HCEC 1CT (cell line): ENCODE data around the gene HOXA13.

Experiments used
- DNase-seq: peaks from one replicate; pipeline ENCODE4 v3.0.0-alpha.2; 2017

HOXA13 gene

DNA sequence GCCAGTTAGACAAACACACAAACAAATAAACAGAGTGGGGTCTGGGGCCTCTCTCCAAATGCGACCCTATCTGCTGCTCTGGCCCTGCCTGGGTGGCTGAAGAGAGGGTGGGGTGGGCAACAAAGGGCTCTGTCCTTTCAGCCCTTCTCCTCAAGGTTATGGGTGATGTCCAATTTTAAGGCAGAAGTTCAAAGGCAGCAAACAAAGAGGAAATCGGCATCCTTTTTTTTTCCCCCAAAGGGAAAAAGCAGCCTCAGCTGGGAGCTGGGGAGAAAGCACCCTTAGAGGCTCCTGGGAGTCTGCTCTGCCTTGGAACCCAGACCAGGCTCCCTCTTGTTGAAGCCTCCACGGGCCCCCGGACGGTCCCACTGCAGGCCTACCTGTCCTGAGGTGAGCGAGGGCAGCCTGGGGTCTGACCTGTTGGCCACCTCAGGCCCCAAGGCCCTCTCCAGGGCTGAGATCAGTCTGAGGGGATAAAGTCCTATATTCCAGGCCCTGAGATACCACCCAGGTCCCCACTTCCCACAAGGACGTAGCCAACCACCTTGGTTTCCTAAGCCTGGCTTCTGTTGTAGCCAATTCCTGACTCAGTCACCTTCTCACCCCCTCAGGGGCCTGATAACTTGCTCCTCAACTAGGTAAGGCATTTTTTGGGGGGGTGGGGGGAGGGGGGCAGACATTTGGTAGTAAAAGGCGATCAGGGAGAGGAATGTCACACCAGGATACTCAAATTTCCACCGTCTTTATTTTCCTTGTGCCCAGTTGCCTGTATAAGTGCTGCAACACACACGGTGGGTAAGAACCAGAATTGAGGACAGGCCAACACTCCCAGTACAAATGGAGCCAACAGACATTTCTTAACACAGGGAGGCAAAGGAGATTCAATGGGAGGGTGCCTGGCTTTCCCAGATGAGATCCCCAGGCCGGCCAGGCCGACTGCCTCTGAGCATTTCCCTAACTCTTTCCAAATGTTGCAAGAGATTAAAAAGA lies 19.2 kb downstream of the HOXA13 start:
- no peak for DNase-seq

DNA sequence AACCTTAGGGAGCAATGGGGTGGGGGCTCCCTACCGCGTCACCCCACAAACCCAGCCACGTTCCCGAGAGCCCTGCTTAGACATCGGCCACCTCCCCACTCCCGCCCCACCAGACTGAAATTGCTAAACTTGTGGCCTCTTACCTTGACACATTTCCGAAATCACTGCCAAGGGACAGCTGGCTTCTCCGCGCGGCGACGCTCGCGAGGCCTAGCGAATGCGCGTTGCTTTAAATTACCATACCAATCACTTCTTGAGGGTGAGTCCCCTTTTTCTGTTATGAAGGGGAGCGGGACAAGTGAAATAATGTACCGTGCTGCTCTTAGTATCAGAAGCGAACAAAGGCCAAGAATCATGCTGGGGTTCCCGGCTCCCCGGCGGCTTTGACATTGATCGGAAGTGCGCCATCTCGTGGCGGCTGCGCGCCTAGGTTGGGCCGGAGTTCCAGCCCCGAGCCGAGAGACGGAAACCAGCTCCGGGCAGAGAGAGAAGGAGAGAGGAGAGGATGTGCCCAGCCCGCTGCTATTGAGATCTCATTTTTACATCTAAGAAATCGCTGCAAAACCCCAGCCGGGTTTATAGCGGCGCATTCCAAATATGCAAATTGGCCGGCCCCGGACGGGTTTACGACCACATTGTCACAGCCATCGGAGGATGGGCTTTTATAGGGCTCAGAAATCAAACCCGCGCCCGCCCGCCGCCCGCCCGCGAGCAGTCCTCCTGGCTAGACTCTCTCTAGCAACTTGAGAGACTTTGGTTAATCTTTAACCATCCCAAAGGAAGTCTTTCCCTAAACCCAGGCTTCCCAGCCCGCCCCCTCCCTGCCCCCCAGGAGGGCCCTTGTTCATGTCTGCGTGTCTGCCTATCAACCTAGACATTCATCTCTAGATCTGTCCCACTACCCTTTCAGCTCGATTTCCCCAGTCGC lies 20.1 kb downstream of the HOXA13 start:
- DNase-seq = peak; percentile 87

DNA sequence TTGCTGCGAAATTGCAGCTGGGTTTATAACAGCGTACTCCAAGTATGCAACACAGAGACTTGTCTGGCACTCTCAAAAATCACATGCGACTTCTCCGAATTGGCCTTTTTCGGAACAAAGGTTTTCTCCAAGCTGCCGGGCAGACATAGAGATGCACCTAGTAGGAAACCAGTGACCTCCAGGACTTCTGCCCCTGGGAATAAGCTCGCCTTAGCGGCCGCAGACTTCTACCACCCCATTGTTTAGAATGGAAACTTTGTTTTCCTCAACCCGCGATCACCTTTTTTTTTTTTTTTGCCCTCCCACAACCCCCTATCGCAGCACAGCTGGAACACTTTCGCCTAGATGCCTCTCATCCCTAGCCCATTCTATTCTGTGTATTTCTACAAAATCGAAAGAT lies 20.9 kb downstream of the HOXA13 start:
- DNase-seq = peak; percentile 29

DNA sequence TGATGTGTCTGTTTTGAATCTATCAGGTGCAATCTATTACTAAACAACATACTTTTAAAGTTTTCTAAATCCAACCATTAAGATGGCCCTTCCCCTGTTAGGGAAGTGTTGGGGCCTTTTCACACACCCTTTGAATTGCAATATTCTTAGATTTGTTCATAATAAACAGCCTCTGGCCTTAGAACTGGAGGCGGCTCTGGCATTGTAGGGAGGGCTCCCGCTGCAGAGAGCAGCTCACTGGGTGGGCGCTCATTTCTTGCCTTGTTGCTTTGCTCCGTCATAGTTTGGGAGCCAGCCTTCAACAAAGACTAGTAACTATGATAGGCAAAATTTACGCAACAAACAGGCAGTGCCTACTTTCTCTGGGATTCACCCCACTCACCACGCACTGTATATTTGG lies 21.5 kb downstream of the HOXA13 start:
- peak; percentile 79 for DNase-seq

DNA sequence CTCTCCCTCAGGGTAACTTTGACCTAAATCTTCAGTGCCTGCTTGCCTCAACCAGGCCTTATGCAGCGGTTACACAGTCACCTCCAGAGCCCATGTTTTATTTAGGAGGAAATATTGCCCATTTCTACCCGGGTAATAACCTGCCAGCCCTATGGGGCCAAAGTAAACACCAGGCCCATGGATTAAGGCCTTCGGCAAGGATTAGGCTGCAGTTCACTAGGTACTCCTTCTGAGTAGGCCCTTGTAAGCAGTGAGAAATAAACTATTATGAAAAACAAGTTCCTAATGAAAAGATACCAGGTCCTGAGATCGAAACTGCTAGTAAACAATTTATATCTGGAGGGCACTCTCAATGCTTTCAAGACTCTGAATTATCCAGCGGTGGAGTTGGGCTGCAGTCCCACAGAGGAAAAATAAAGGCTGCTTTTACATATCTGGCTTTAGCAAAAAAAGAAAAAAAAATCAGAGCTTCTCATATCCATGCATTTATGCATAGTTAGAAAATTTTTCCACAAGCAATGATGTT lies 22.0 kb downstream of the HOXA13 start:
- DNase-seq = peak; percentile 23

DNA sequence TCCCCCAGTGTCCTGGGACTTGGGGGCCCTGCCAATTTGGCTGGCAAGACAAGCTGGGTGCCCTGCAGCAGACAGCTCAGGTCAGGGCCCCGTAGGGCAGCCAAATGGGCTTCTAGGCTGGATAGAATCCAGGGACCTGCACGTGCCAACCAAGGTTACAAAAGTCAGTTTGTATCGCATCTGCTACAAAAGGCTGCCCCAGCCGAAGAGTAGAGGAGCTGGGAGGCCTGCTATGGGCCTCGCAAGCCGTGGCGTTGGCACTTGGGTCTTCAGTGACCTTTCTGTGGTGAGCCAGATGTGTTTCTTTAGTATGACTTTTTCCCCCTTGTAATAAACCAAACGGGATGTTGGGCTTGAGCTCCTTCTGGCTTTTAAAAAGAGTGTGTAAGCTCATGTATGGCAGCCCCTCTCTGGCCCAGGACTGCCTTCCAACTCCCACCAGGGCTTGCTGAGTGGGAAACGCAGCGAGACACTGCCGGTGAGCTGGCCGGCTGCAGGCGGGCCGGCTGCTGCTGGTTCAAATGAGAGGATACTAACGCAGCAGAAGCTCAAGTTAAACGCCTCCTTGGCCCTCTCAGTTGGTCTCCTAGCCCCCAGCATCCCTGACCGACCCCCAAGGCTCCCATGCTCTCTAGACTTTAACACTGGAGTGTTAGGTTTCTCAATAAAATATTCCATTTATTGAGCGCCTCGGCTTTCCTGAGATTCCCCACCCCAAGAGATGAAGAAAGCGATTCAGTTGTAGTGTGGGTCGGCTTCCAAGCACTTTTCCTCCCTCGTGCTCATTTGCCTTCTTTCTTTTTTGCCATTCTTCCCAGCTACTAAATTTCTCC lies 22.7 kb downstream of the HOXA13 start:
- peak; percentile 48 for DNase-seq

DNA sequence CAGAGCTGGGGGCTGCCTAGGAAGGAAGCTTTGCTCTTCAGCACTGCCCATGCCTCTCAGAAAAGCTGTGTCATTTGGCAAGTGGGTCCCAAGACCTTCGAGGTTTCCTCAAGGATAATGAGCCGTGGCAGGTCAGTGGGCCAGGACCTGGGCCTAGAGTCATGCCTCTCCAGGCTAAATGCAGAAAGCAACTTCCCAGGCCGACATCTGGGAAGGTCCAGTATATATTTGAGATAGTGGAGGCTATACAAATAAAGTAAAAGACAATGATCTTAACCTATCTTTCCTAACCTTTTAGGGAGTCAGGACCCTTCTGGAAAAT lies 23.4 kb downstream of the HOXA13 start:
- DNase-seq = peak; percentile 26

DNA sequence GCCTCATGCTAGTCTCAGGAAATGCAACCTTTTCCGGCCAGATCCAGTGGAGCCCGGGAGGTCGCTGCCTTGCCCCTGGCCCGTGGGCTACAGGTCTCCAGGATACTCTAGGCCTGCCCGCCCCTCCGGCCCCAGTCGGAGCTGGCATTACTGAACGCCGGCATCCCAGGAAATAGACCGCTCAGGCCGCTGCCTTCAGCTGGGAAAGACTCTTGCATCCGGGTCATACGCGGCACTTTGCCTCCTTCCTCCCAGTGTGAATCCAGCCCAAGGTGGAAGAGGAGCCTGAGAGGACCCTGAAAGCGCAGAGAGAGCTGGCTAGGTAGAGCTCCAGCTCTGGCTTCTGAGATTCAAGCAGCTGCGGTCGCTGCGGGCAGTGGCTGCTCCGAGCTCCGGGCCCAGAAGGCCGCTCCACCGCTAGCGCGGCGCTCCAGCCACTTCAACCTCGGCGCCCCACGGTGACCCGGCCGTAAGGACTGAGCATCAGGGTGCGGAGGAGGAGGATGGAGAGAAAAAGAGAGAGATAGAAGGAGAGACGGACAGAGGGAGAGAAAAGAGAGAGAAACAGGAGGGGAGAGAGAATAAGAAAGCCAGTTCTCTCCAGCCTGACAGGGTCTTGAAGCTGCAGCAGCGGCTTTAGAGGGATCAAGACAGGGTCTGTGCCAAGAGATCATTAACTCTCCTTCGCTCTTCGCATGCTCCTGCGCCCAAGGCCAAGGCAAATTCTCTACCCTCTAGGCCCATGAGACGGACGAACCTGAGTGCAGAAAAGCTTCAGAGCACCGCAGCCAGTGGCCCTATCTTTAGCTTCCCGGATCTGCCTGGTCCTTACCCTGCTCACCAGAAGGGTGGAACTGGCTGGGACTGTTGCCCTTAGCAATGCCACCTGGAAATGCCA lies 24.0 kb downstream of the HOXA13 start:
- DNase-seq = peak; percentile 69

DNA sequence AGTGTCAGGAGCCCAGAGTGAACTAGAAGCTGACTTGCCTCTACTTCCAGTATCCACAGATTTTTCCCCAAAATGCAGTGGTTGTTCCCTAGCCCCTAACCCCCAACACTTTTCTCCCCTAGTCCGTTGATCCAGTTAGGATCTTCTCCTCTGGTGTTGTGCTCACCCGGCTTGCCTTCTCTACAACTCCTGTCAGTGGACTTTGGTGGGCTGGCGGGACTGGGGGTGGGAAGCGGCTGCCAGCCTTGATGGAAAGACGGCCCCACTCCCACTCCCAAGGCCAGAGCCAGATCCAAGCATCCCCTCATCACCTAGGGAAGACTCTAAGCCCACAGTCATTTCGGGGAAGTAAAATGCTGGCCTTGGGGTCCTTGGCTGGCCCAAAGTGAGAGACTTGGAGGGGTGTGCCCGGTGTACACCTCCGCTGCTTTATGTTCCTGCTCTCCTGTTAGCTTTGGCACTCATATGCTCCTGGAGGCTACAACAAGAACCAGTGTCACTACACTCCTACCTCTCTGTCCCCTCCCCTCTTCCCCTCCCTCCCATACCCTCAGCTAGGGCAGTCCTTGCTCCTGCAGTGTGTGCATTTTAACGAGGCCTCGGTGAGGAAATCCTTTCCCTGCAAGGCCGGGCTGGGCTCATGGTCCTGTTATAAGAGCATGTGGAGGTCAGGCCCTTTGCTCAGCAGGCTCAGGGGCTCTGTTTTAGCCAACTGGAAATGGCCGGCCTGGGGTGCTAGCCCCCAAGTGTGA lies 24.8 kb downstream of the HOXA13 start:
- DNase-seq = peak; percentile 41

DNA sequence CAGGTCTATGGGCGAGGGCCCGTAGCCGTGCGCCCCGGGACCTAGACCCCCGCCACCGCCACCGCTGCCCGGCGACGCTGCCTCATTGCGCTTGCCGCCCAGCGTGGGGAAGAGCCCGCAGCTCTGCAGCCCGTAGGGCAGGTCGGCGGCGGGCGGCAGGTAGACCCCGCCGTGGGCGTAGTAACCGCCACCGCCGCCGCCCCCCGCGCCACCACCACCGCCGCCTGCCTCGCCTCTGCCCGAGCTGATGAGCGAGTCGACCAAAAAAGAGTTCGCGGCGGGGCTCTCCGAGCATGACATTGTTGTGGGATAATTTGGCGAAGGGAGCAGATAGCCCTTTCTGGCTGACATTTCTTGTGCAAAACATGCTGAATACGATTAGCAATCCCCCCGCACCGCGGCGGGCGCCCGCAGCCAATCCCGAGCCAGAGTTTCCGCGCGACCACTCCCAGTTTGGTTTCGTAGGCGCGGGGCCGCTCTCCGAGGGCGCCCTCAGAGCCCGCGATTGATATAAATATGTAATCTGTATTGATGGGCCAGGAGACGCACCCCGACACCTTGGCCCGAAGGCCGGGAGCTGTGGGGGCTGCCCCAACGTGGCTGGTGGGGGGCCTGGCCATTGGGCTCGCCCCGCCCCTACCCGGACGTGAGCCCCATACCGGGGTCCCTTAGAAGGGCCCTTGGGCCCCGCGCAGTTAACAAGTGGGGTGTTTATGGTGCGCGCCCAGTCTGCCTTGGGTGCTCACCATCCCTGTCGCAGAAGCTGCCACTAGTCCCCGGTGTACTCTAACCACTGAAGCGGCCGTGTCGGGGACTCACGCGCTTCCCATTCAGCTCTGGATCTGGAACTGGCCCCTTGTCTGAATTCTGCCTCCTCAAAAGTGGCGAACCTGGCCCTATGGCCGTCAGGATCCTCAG lies 25.7 kb downstream of the HOXA13 start, which contains the start of gene HOXA10:
TSS of gene HOXA10 (minus strand) at position 365 of the 918 bp plus-strand sequence. CDS start at position 351, 14 bp downstream.
- peak; percentile 67 for DNase-seq

DNA sequence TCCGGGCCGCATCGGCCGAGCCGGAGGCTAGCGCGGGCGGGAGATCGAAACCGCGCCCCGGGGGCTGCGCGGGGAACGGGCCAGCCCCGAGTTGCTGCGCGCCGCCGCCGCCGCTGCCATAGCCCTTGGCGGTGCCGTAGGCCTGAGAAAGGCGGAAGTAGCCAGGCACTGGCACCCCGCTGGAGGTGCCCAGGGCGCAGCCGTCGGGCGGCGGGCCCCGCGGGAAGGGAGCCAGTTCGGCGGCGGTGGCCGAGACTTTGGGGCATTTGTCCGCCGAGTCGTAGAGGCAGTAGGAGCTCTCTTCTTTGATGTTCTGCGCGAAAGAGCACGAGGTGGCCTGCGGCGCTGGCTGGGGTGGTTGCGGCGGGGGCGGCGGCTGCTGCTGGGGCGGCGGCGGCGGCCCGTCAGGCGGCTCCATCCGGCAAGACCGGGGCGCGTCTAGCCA lies 26.4 kb downstream of the HOXA13 start:
- DNase-seq = peak; percentile 47

DNA sequence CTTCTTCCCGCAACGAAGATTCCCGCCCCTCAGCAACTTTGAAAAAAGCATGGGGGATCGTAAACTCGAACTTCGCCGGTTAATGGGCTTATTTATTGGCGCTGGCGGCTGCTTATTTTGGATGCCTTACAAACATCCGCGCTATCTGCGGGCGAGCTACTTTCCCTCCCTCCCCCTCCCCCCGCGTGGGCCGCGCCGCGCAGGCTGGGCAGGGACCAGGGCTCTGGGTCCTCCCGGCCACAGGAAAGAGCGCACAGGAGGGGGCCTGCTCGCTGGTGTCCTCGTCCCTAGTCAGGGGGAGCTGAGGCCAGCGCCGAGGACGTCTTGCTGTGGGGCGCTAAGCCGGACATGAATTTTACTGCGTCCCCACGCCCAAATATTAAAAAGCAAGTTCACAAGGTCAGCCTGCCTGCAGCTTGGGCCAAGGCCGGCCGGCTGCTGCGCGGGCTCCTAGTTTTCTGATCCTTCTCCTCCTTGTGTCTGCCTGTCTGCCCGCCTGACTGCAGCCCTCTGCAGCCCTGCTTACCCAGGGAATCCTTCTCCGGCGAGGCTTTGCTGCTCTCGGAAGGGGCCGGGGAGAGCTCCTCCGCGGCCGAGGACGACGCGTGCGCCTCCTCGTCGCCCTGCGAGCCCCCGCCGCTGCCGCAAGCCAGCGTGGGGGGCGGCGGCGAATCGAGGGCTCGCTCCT lies 26.9 kb downstream of the HOXA13 start:
- DNase-seq = peak; percentile 58

DNA sequence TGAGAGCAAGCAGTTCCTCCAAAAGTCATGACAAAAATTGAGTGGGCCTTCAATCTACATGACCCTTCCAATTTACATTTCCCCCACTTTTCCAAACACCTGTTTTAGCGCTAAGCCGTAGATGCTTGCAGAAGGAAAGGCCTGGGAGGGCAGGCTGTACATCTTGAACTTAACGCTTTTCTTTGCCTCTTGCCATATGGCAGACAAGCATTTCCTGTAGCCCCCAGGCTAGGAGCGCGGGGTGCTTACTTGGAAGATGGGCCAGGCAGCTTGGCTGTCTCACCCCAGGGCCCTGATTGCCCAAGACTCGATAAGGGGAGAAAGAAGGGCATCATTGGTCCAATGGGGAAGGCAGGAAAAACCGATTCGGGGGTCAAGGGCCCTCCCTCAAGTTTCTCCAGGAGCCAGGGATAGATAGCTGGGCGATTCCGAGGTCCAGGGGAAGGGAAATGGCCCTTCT lies 27.5 kb downstream of the HOXA13 start:
- peak; percentile 62 for DNase-seq

DNA sequence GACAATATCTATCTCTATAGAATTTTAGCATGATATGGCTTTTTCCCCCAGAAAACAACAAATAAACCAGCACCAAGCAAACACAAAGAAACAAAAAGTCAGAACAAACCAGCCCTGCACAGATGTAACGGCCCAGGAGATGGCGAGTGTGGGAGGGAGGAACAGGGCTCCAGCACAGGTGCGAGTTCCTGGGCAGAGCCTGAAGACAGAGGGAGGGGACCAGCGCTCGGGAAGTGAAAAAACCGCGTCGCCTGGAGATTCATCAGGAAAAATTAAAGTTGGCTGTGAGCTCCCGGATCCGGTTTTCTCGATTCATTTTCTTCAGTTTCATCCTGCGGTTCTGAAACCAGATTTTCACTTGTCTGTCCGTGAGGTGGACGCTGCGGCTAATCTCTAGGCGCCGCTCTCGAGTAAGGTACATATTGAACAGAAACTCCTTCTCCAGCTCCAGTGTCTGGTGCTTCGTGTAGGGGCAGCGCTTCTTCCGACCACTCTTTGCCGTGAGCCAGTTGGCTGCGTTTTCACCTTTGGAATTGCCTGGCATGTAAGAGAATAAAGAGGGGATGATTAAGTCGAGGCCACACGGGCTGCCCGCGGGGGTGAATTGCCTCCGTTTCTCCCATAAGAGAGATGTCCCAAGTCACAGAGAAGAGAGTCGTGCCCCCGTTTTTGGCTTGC lies 28.1 kb downstream of the HOXA13 start:
- peak; percentile 59 for DNase-seq

DNA sequence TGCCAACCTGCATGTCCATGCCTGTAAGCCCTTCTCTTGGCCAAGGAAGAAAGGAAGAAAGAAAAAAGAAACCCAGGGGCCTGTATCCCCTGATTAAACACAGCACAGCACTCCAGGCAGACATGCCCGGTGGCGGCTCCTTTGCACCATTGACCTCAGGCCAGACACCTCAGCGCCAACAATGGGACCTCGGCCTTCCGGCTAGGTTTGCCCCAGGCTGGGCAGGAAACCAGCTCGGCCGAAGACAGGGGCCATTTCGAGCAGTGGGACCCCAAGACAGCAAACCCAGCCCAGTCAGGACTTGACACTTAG lies 28.6 kb downstream of the HOXA13 start:
- DNase-seq = peak; percentile 36

DNA sequence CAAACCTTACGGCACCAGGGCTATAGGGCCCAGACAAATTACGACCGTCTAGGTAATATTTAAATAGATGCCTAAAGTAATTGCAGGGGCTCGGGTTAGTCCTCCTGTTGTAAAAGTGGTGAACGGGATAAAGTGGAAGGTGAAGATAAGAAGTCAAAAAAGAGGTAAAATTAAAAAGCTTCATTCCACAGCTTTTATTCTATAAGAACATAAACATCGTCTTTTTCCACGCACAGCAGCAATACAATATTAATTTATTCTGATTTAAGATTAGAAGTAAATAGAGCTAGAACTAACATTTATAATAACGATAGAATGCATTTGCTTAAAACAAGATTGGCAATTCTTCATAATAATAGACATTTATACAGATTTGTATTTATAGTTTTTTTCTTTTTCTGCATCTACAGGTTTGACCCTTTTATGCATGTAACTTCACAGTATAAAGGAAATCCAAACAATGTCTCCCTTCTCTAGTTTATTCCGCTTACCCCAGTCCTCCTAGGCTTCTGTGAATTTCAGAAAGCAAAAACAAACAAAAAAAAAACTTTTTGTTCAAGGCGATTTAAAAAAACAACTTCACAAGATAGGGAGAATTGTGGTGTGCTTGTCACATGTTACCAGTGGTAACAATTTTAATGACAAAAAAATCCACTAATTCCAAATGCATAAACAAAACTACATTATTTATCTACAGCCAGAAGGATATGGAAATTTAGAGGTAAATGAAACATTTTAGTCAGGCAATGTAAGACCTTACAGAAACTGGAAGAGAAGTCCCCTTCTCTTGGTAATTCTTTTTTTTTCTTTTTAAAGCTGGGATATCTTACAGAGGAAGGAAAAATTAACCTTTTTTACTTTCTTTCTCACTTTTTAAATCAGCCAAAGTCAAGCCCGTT lies 29.2 kb downstream of the HOXA13 start:
- peak; percentile 5 for DNase-seq
